ENCODE results near the gene DISP3. TPM values are rescaled to one million over a fixed set of nuclear protein-coding genes. Genes with fewer than 3 reads are reported as not detected.

Gene DISP3
- total and polyA plus RNA-seq, 9 of the 15 experiments (the other 6 are each of a cell fraction or from before 2014, with no cell fraction given), result 0.03 to 0.19 (median 0.15) TPM; not detected in 5

DNA sequence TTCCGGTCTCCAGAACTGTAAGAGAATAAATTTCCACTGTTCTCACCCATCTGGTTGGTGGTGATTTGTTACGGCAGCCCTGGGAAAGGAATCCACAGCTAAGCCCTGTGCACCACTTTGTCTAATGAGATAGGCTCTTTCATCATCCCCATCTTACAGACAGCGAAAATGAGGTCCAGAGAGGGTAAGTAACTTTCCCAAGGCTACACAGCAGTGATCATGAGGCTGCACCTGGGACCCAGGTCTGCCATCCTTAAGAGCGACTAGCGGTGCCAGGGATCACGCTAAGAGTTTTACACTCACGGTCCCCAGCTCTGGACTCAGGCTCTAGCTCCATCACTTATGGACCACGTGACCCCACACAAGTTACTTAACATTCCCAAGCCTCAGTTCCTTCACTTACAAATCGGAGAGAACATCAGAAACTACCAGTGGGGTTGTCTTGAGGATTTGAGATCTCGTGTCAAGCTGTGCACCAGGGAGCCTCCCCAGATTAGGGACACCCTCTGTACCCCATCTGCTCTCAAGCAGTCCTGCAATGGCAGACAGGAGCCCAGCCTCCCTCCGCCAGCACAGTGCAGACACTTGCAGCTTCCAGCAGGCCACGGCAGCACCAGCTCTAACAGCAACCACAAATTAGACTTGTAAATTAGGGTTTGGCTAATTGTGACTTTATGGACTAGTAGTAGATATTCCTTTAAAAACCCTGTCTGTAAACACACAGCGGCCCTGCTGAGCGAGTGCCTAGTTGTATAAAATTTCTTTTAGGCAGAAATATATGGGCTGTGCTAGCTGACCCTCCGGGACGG is 87.3 kb downstream of the DISP3 start:
- Histone ChIP-seq H3K4me2 (ENCODE audit: insufficient read depth, low read length) (no peak overlapping the region), H3K79me2 (ENCODE audit: control insufficient read depth, insufficient read depth, low read length) (no peaks in the 10 kb centered on the region), H2AFZ (ENCODE audit: low read depth, low read length) (no peak overlapping the region), H3K9me3 (replicated peaks; ENCODE audit: control insufficient read depth, insufficient read depth, low read depth, low read length) (no peaks in the 10 kb centered on the region), H3K27me3 (ENCODE audit: control insufficient read depth in 2 of 2, insufficient read depth in 2 of 2, low read length in 2 of 2) (peaks cover 31 to 55% of the 10 kb centered on the region in 2 experiments), H3K4me3 (no peak overlapping the region), H4K20me1 (replicated peaks; ENCODE audit: control insufficient read depth, insufficient read depth, low read length) (peaks cover 7% of the 10 kb centered on the region), H3K36me3 (ENCODE audit: control insufficient read depth, insufficient read depth, low read length) (no peaks in the 10 kb centered on the region), H3K9me1 (ENCODE audit: control insufficient read depth, insufficient read depth, low read length) (no peaks in the 10 kb centered on the region), H3K4me1 (replicated peaks in 1 of 2; ENCODE audit: control insufficient read depth in 2 of 2, insufficient read depth in 2 of 2, low read length in 2 of 2) (peaks cover 0 to 20% of the 10 kb centered on the region in 2 experiments; a peak in 3 of 5 replicates), H3K9ac (ENCODE audit: insufficient read depth in 1 of 2, low read depth in 2 of 2, low read length in 2 of 2) (0 out of 4 replicates have a peak overlapping the region, but pooled peaks of 1 of the 2 experiments have one; percentile 15), H3K27ac (ENCODE audit: extremely low read depth, low read depth, low read length) (no peak overlapping the region)
- POLR2A ChIA-PET, result interaction anchor here (1.1 kb wide), 1 partner anchor 31 kb away, joined by 3 read pairs; no protein-coding TSS in a partner anchor
- BruUV-seq (replicated peaks), result no TSS peak
- CTCF ChIA-PET (ENCODE audit: low intra/inter-chr PET ratio), result no interaction called here
- 2% methylated on average over 16 of the region's 16 CpGs for WGBS (ENCODE audit: insufficient coverage, low coverage, missing lambda C conversion rate)
- in situ Hi-C loops (cut with MboI) (no loop called here), intact Hi-C loops (cut with micrococcal nuclease) (no loop called here)
- FAIRE-seq (no peak), DNase-seq (ENCODE audit: extremely low read depth in 1 of 4, low spot score in 3 of 4) (no peak), ATAC-seq (no peak)
- TF ChIP-seq, protein P1, sequence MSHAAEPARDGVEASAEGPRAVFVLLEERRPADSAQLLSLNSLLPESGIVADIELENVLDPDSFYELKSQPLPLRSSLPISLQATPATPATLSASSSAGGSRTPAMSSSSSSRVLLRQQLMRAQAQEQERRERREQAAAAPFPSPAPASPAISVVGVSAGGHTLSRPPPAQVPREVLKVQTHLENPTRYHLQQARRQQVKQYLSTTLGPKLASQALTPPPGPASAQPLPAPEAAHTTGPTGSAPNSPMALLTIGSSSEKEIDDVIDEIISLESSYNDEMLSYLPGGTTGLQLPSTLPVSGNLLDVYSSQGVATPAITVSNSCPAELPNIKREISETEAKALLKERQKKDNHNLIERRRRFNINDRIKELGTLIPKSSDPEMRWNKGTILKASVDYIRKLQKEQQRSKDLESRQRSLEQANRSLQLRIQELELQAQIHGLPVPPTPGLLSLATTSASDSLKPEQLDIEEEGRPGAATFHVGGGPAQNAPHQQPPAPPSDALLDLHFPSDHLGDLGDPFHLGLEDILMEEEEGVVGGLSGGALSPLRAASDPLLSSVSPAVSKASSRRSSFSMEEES (CRISPR knock-in tag; IDR thresholded peaks at IDR 0.05), result peak; percentile 78
- TF ChIP-seq ESRRA (IDR thresholded peaks at IDR 0.05; ENCODE audit: borderline replicate concordance, low read depth) (no peak), KDM2B (CRISPR knock-in tag; IDR thresholded peaks at IDR 0.05) (no peak), CBFA2T2 (conservative IDR thresholded peaks at IDR 0.05) (peak; percentile 23; the same call in 1 of the 2 replicates), CC2D1A (IDR thresholded peaks at IDR 0.05) (no peak), PHTF2 (CRISPR knock-in tag; IDR thresholded peaks at IDR 0.05) (no peak), ETV1 (tag; conservative IDR thresholded peaks at IDR 0.05; ENCODE audit: low read depth) (0 out of 2 replicates have a peak, but pooled peaks have one; percentile 21), NR2C2 (CRISPR knock-in tag; IDR thresholded peaks at IDR 0.05) (no peak), NR2C2 (tag; IDR thresholded peaks at IDR 0.05) (no peak), BCOR (IDR thresholded peaks at IDR 0.05) (peak; percentile 29; the same call in 1 of the 2 replicates), ETV5 (CRISPR knock-in tag; IDR thresholded peaks at IDR 0.05; ENCODE audit: low read depth) (no peak), TRIM24 (IDR thresholded peaks at IDR 0.05) (no peak), RBM39 (optimal IDR thresholded peaks at IDR 0.05; ENCODE audit: low read depth, low read length) (no peak), RAD51 (IDR thresholded peaks at IDR 0.05; ENCODE audit: borderline replicate concordance, low read depth) (peak; percentile 76)
- TF ChIP-seq, protein P2, sequence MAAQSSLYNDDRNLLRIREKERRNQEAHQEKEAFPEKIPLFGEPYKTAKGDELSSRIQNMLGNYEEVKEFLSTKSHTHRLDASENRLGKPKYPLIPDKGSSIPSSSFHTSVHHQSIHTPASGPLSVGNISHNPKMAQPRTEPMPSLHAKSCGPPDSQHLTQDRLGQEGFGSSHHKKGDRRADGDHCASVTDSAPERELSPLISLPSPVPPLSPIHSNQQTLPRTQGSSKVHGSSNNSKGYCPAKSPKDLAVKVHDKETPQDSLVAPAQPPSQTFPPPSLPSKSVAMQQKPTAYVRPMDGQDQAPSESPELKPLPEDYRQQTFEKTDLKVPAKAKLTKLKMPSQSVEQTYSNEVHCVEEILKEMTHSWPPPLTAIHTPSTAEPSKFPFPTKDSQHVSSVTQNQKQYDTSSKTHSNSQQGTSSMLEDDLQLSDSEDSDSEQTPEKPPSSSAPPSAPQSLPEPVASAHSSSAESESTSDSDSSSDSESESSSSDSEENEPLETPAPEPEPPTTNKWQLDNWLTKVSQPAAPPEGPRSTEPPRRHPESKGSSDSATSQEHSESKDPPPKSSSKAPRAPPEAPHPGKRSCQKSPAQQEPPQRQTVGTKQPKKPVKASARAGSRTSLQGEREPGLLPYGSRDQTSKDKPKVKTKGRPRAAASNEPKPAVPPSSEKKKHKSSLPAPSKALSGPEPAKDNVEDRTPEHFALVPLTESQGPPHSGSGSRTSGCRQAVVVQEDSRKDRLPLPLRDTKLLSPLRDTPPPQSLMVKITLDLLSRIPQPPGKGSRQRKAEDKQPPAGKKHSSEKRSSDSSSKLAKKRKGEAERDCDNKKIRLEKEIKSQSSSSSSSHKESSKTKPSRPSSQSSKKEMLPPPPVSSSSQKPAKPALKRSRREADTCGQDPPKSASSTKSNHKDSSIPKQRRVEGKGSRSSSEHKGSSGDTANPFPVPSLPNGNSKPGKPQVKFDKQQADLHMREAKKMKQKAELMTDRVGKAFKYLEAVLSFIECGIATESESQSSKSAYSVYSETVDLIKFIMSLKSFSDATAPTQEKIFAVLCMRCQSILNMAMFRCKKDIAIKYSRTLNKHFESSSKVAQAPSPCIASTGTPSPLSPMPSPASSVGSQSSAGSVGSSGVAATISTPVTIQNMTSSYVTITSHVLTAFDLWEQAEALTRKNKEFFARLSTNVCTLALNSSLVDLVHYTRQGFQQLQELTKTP (IDR thresholded peaks at IDR 0.05; ENCODE audit: low read depth in 1 of 2, partially characterized antibody in 2 of 2), result no peak
- TF ChIP-seq, protein P3, sequence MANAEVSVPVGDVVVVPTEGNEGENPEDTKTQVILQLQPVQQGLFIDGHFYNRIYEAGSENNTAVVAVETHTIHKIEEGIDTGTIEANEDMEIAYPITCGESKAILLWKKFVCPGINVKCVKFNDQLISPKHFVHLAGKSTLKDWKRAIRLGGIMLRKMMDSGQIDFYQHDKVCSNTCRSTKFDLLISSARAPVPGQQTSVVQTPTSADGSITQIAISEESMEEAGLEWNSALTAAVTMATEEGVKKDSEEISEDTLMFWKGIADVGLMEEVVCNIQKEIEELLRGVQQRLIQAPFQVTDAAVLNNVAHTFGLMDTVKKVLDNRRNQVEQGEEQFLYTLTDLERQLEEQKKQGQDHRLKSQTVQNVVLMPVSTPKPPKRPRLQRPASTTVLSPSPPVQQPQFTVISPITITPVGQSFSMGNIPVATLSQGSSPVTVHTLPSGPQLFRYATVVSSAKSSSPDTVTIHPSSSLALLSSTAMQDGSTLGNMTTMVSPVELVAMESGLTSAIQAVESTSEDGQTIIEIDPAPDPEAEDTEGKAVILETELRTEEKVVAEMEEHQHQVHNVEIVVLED (CRISPR knock-in tag; IDR thresholded peaks at IDR 0.05), result no peak
